Measurements from ENCODE around the gene IL22RA1. TPM values are rescaled to one million over a fixed set of nuclear protein-coding genes. Genes with fewer than 3 reads are reported as not detected.

IL22RA1 gene
- total and polyA plus RNA-seq, 9 of the 15 experiments (the other 6 are each of a cell fraction or from before 2014, with no cell fraction given) = not detected

DNA sequence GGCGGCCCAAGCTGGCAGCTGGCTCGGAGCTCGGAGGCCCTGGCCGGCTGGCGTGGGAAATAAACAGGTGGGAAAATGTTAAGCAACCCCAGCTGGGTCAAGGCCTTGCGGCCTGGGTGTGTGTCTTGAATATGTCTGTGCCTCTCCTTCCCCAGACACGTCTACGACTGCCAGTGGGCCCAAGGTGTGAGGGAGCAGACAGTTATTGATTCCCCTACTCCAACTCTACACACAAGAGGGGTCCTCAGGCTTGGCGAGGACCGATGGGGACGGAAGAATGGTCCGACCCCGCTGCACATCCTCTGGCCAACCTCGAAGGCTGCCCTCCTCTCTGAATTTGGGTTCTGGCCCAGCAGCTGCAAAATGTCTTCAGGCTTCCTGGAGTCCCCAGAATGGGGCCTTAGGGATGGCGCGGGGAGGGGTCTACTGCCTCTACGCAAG lies 2.2 kb downstream of the IL22RA1 start (continued):
- TF ChIP-seq ZBTB40 (IDR thresholded peaks at IDR 0.05) (no peak), ZBTB40 (CRISPR knock-in tag; IDR thresholded peaks at IDR 0.05) (no peak), TFE3 (CRISPR knock-in tag; IDR thresholded peaks at IDR 0.05) (no peak), HDAC8 (tag; IDR thresholded peaks at IDR 0.05) (no peak), ZNF239 (CRISPR knock-in tag; IDR thresholded peaks at IDR 0.05) (no peak)

All from K562 (cell line).